A673 (cell line): ENCODE results near the gene PDGFB.

ENCODE experiments used
- CTCF ChIP-seq: fragments of 300-800, 200-600 bp; sonication (generic); conservative IDR thresholded peaks from 2 replicates; pipeline ENCODE4 v1.5.1; 2017; ENCODE audit warnings: low read depth, mild to moderate bottlenecking, antibody characterized with exemption, low read length, moderate library complexity, mixed read lengths
- EZH2 ChIP-seq: fragments of 200-600 bp; sonication (generic); IDR thresholded peaks from 2 replicates; pipeline ENCODE4 v1.6.1; 2017; ENCODE audit warnings: borderline replicate concordance, low read depth, mild to moderate bottlenecking, mixed read lengths, antibody characterized with exemption, low read length; ENCODE audit not compliant: poor library complexity, severe bottlenecking

DNA sequence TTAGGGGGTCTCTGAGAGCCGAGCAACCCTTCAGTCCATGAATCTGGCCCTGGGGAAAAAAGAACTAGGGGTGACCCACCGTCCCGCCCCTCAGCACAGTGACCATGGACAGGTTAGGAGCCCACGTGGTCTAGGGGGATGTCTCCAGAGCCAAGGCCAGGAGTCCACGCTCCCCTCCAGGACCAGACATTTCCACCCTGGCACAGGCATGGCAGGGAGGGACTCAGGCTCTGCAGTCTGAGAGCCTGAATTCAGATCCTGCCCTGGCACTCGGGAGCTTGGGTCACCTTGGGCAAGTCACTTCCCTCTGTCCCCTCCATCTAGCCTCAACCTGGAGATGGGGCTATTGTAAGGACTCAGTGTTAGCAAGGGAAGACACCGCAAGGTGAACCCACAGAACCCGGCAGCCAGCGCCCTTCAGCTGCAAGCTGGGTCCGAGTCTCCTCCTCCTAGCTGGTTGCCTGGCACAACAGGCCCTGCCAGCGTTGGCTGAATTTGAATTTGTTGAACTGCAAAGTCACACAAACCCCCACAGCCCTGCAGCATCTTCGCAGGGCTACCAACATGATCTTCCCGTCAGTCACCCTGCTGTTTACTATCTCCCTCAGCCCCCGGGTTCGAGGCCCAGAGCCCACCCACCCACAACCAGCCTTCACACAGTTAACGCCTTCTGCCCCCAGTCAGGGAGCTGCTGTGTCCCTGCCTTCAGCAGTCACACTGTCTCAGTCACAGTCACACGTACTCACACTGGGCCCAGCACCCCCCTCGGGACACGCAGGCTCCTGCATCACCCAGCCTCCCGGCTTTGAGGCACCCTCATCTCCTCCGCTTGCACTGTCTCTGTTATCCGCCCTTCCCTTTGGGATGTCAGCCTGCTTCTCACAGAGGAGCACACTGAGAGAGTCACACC lies 603 bp upstream of the PDGFB start:
- TF ChIP-seq CTCF (no peak), EZH2 (no peak)
